ENCODE data around the gene DUSP3. TPM values are rescaled to one million over a fixed set of nuclear protein-coding genes. Genes with fewer than 3 reads are reported as not detected.

DUSP3 gene
- total and polyA plus RNA-seq, 7 donors = 32.3 to 140 (median 70.4) TPM

GRCh38 chr17:43733956-43734355, 44.8 kb downstream of the DUSP3 start:
- intact Hi-C loops (cut with DNase I) = no loop called here
- Histone ChIP-seq H3K36me3 (no peaks in the 10 kb centered on the region), H3K27me3 (no peaks in the 10 kb centered on the region), H3K4me3 (no peak overlapping the region), H3K4me1 (no peaks in the 10 kb centered on the region), H3K9me3 (no peaks in the 10 kb centered on the region), H3K27ac (no peak overlapping the region)
- TF ChIP-seq CTCF (IDR thresholded peaks at IDR 0.05) (no peak), EP300 (IDR thresholded peaks at IDR 0.05) (no peak), POLR2AphosphoS5 (IDR thresholded peaks at IDR 0.05) (no peak), POLR2A (IDR thresholded peaks at IDR 0.05) (no peak)
- no peak for DNase-seq
- WGBS, 2 donors = 89 to 90% methylated on average over 1 of the region's 1 CpG

- intact Hi-C loops (cut with DNase I) = no loop called here
- DNase-seq = no peak
- H3K27ac ChIP-seq = no peak overlapping the region
- H3K27me3 ChIP-seq = no peaks in the 10 kb centered on the region
- H3K4me1 ChIP-seq = no peaks in the 10 kb centered on the region
- H3K36me3 ChIP-seq = no peaks in the 10 kb centered on the region
- no peak for TF ChIP-seq EP300 (IDR thresholded peaks at IDR 0.05)
- no peak for TF ChIP-seq CTCF (IDR thresholded peaks at IDR 0.05)
- TF ChIP-seq POLR2AphosphoS5 (IDR thresholded peaks at IDR 0.05) = no peak
- TF ChIP-seq POLR2A (IDR thresholded peaks at IDR 0.05) = no peak
- no peaks in the 10 kb centered on the region for H3K9me3 ChIP-seq
- WGBS, 2 donors = 94 to 98% methylated on average over 2 of the region's 2 CpGs
- H3K4me3 ChIP-seq = no peak overlapping the region
These were observed 45.8 kb downstream of the DUSP3 start for GRCh38 chr17:43732958-43733357.

- TF ChIP-seq EP300 (IDR thresholded peaks at IDR 0.05) = no peak
- Histone ChIP-seq H3K27ac (no peak overlapping the region), H3K9me3 (no peaks in the 10 kb centered on the region), H3K4me1 (no peaks in the 10 kb centered on the region), H3K36me3 (no peaks in the 10 kb centered on the region), H3K4me3 (no peak overlapping the region), H3K27me3 (no peaks in the 10 kb centered on the region)
- intact Hi-C loops (cut with DNase I) = no loop called here
- no peak for DNase-seq
- 82 to 83% methylated on average over 8 of the region's 8 CpGs for WGBS, 2 donors
These were observed 50.7 kb downstream of the DUSP3 start for GRCh38 chr17:43728081-43728480.

- H3K4me3 ChIP-seq = no peak overlapping the region
- no peak overlapping the region for H3K27ac ChIP-seq
- no peaks in the 10 kb centered on the region for H3K4me1 ChIP-seq
- WGBS, 2 donors = 66 to 74% methylated on average over 6 of the region's 6 CpGs
- no peak for DNase-seq
- H3K9me3 ChIP-seq = no peaks in the 10 kb centered on the region
- no peaks in the 10 kb centered on the region for H3K36me3 ChIP-seq
- H3K27me3 ChIP-seq = no peaks in the 10 kb centered on the region
- intact Hi-C loops (cut with DNase I) = no loop called here
- TF ChIP-seq EP300 (IDR thresholded peaks at IDR 0.05) (no peak), CTCF (IDR thresholded peaks at IDR 0.05) (no peak), POLR2A (IDR thresholded peaks at IDR 0.05) (no peak), POLR2AphosphoS5 (IDR thresholded peaks at IDR 0.05) (no peak)
These were observed 54.9 kb downstream of the DUSP3 start for GRCh38 chr17:43723697-43724359.

GRCh38 chr17:43722870-43723665, 55.7 kb downstream of the DUSP3 start:
- no peak for TF ChIP-seq POLR2A (IDR thresholded peaks at IDR 0.05)
- TF ChIP-seq CTCF (IDR thresholded peaks at IDR 0.05) = no peak
- no peak for TF ChIP-seq EP300 (IDR thresholded peaks at IDR 0.05)
- TF ChIP-seq POLR2AphosphoS5 (IDR thresholded peaks at IDR 0.05) = no peak
- Histone ChIP-seq H3K36me3 (no peaks in the 10 kb centered on the region), H3K27ac (no peak overlapping the region), H3K4me3 (no peak overlapping the region), H3K27me3 (no peaks in the 10 kb centered on the region), H3K9me3 (no peaks in the 10 kb centered on the region), H3K4me1 (no peaks in the 10 kb centered on the region)
- intact Hi-C loops (cut with DNase I) = no loop called here
- DNase-seq = no peak
- WGBS, 2 donors = 85 to 90% methylated on average over 8 of the region's 8 CpGs

All from sigmoid colon (tissue), 7 donors.